ENCODE results near the gene GLDC.

DNA sequence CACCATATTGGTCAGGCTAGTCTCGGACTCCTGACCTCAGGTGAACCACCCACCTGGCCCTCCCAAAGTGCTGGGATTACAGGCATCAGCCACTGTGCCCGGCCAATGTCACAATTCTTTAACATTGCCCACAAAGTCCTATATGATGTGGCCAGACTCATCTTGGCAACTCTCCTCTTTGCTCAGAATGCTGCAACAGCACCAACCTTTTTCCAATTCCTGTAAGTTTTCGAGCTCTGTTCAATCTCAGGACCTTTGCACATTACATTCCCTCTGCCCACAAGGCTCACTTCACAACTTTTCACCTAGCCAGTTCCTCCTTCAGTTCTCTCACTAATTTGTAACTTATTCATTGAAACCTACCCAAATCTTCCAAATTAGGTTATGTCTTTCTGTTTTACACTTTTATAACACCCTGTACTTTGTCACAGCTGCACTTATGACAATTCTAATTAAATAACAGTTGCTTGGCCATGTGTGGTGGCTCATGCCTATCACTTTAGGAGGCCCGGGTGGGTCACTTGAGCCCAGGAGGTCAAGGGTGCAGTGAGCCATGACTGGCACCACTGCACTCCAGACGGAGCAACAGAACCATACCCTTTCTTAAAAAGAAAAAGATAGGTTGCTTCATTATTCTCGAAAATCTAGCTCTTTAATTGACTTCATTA is 30.9 kb upstream of the GLDC start:
- TF ChIP-seq, protein P1, sequence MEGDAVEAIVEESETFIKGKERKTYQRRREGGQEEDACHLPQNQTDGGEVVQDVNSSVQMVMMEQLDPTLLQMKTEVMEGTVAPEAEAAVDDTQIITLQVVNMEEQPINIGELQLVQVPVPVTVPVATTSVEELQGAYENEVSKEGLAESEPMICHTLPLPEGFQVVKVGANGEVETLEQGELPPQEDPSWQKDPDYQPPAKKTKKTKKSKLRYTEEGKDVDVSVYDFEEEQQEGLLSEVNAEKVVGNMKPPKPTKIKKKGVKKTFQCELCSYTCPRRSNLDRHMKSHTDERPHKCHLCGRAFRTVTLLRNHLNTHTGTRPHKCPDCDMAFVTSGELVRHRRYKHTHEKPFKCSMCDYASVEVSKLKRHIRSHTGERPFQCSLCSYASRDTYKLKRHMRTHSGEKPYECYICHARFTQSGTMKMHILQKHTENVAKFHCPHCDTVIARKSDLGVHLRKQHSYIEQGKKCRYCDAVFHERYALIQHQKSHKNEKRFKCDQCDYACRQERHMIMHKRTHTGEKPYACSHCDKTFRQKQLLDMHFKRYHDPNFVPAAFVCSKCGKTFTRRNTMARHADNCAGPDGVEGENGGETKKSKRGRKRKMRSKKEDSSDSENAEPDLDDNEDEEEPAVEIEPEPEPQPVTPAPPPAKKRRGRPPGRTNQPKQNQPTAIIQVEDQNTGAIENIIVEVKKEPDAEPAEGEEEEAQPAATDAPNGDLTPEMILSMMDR (IDR thresholded peaks at IDR 0.05) = no peak
- no peak for TF ChIP-seq ZFX (IDR thresholded peaks at IDR 0.05; ENCODE audit: borderline replicate concordance)

Data from 22Rv1 (cell line).